ENCODE results near the gene CD101.

DNA sequence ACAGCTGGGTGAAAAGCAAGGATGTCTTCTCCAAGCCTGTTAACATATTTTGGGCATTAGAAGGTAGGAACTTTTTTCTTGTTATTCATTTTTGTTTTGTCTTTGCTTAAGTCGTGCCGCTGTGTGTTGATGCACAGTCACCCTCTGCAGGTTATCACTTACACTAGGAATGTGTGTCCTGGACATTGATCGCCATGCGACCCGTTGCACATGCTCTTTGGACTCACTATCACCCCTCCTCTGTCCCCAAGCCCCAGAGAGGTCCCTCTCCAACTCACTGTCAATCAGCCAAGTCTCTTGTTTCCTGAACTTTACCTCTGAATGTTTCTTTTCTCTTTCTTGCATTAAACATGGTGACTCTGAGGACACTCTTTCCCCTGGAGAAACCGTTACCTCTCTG is 40.0 kb upstream of the CD101 start:
- TF ChIP-seq, protein P1, sequence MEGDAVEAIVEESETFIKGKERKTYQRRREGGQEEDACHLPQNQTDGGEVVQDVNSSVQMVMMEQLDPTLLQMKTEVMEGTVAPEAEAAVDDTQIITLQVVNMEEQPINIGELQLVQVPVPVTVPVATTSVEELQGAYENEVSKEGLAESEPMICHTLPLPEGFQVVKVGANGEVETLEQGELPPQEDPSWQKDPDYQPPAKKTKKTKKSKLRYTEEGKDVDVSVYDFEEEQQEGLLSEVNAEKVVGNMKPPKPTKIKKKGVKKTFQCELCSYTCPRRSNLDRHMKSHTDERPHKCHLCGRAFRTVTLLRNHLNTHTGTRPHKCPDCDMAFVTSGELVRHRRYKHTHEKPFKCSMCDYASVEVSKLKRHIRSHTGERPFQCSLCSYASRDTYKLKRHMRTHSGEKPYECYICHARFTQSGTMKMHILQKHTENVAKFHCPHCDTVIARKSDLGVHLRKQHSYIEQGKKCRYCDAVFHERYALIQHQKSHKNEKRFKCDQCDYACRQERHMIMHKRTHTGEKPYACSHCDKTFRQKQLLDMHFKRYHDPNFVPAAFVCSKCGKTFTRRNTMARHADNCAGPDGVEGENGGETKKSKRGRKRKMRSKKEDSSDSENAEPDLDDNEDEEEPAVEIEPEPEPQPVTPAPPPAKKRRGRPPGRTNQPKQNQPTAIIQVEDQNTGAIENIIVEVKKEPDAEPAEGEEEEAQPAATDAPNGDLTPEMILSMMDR (IDR thresholded peaks at IDR 0.05) = no peak
- no peak for TF ChIP-seq EP300 (IDR thresholded peaks at IDR 0.05)
- TF ChIP-seq POLR2A (IDR thresholded peaks at IDR 0.05) = no peak
